HepG2 (cell line): Measurements from ENCODE around the gene TYROBP. TPM values are rescaled to one million over a fixed set of nuclear protein-coding genes. Genes with fewer than 3 reads are reported as not detected.

Source experiments
- ARNT2 ChIP-seq: sonication (generic); formaldehyde crosslinking; IDR thresholded peaks from 2 replicates; pipeline ENCODE4 v1.8.0; 2022; ENCODE audit warnings: mild to moderate bottlenecking, low read depth, missing genetic modification reagents, moderate library complexity
- GRHL1 ChIP-seq: sonication (generic); formaldehyde crosslinking; conservative IDR thresholded peaks from 2 replicates; pipeline ENCODE4 v1.8.0; 2022; ENCODE audit warnings: missing genetic modification reagents
- KDM2A ChIP-seq: sonication (generic); formaldehyde crosslinking; IDR thresholded peaks from 2 replicates; pipeline ENCODE4 v1.4.0; 2020; ENCODE audit warnings: low read depth, missing genetic modification reagents, borderline replicate concordance
- MED1 ChIP-seq: sonication (generic); formaldehyde crosslinking; IDR thresholded peaks from 2 replicates; pipeline ENCODE4 v1.4.0; 2020; ENCODE audit warnings: missing genetic modification reagents
- NR0B2 ChIP-seq: sonication (generic); formaldehyde crosslinking; IDR thresholded peaks from 2 replicates; pipeline ENCODE4 v1.4.0; 2020; ENCODE audit warnings: mild to moderate bottlenecking, missing genetic modification reagents
- PPARG ChIP-seq: conservative IDR thresholded peaks from 2 replicates; pipeline ENCODE4 v1.6.1; 2016; ENCODE audit warnings: missing biosample characterization, missing genetic modification reagents
- TCF7 ChIP-seq: sonication (generic); IDR thresholded peaks from 2 replicates; pipeline ENCODE4 v1.6.1; 2016; ENCODE audit warnings: antibody characterized with exemption, low read depth
- ZBTB14 ChIP-seq: sonication (generic); formaldehyde crosslinking; IDR thresholded peaks from 2 replicates; pipeline ENCODE4 v1.4.0; 2020; ENCODE audit warnings: missing genetic modification reagents
- ZBTB20 ChIP-seq: sonication (generic); formaldehyde crosslinking; IDR thresholded peaks from 2 replicates; pipeline ENCODE4 v1.8.1; 2023; ENCODE audit warnings: missing genetic modification reagents, low read depth, mild to moderate bottlenecking, borderline replicate concordance
- ZFYVE20 ChIP-seq: sonication (generic); formaldehyde crosslinking; IDR thresholded peaks from 2 replicates; pipeline ENCODE4 v1.8.0; 2023; ENCODE audit warnings: low read depth, mild to moderate bottlenecking, moderate library complexity, missing genetic modification reagents, borderline replicate concordance
- ZNF577 ChIP-seq: sonication (generic); formaldehyde crosslinking; IDR thresholded peaks from 2 replicates; pipeline ENCODE4 v1.4.0; 2020; ENCODE audit warnings: mild to moderate bottlenecking, low read depth, missing genetic modification reagents, borderline replicate concordance
- ZNF652 ChIP-seq: IDR thresholded peaks from 2 replicates; pipeline ENCODE4 v1.6.1; 2016; ENCODE audit warnings: low read depth, borderline replicate concordance
- ZNF775 ChIP-seq: sonication (generic); formaldehyde crosslinking; IDR thresholded peaks from 2 replicates; pipeline ENCODE4 v1.4.0; 2020; ENCODE audit warnings: missing genetic modification reagents, mild to moderate bottlenecking, moderate library complexity, borderline replicate concordance
- ZSCAN30 ChIP-seq: sonication (generic); formaldehyde crosslinking; IDR thresholded peaks from 2 replicates; pipeline ENCODE4 v1.5.0; 2020; ENCODE audit warnings: mild to moderate bottlenecking, missing genetic modification reagents
- polyA plus RNA-seq, 8 experiments: library from polyadenylated mRNA; depleted of rRNA in 3 of 8; stranded (reverse) in 7 of 8; unstranded in 1 of 8; fragments of >200 nt; fragmentation: Illumina TruSeq in 4 of 8; extraction: Trizol in 4 of 8; gene quantifications; 2 replicates each; pipeline versions ENCODE4 v1.2.1 to v1.2.3, GENCODE V29; 2011 to 2016; ENCODE audit warnings: low read depth in 4 of 8, missing spikeins in 1 of 8, mixed read lengths in 1 of 8; ENCODE audit not compliant: insufficient read depth in 1 of 8
- total RNA-seq, 5 experiments: library from RNA; depleted of rRNA; stranded (reverse); fragments of >200 nt; fragmentation: Illumina TruSeq; extraction: Trizol; gene quantifications; 2 replicates each; pipeline ENCODE4 v1.2.3, GENCODE V29; 2016; ENCODE audit warnings: low read depth in 1 of 5
- TF ChIP-seq, protein P1 (sequence below): sonication (generic); formaldehyde crosslinking; IDR thresholded peaks from 2 replicates; pipeline ENCODE4 v1.4.0; 2020; ENCODE audit warnings: mild to moderate bottlenecking, missing genetic modification reagents
- TF ChIP-seq, protein P2 (sequence below): IDR thresholded peaks from 2 replicates; pipeline ENCODE4 v1.6.1; 2016; ENCODE audit warnings: low read depth
- TF ChIP-seq, protein P3 (sequence below): IDR thresholded peaks from 2 replicates; pipeline ENCODE4 v1.6.1; 2016; ENCODE audit warnings: low read depth, control low read depth
- TF ChIP-seq, protein P4 (sequence below): IDR thresholded peaks from 2 replicates; pipeline ENCODE4 v1.6.1; 2012; ENCODE audit warnings: low read length, improper control_type of control experiment

Gene TYROBP
- total and polyA plus RNA-seq, 2 of the 13 experiments (the other 11 are each of a cell fraction or from before 2014, with no cell fraction given) = not detected

- no peak for TF ChIP-seq ZBTB14 (CRISPR knock-in tag)
- TF ChIP-seq GRHL1 (CRISPR knock-in tag) = no peak
- TF ChIP-seq, protein P1, sequence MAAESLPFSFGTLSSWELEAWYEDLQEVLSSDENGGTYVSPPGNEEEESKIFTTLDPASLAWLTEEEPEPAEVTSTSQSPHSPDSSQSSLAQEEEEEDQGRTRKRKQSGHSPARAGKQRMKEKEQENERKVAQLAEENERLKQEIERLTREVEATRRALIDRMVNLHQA = no peak
- 0 out of 2 replicates have a peak, but pooled peaks have one; percentile 60 for TF ChIP-seq ZNF775 (CRISPR knock-in tag)
- peak; percentile 93 for TF ChIP-seq ARNT2
- peak; percentile 93; the same call in 1 of the 2 replicates for TF ChIP-seq ZBTB20 (CRISPR knock-in tag)
- TF ChIP-seq NR0B2 (CRISPR knock-in tag) = peak; percentile 91
- peak; percentile 75; the same call in 1 of the 2 replicates for TF ChIP-seq MED1 (CRISPR knock-in tag)
- TF ChIP-seq ZNF577 (CRISPR knock-in tag) = no peak
- TF ChIP-seq, protein P2, sequence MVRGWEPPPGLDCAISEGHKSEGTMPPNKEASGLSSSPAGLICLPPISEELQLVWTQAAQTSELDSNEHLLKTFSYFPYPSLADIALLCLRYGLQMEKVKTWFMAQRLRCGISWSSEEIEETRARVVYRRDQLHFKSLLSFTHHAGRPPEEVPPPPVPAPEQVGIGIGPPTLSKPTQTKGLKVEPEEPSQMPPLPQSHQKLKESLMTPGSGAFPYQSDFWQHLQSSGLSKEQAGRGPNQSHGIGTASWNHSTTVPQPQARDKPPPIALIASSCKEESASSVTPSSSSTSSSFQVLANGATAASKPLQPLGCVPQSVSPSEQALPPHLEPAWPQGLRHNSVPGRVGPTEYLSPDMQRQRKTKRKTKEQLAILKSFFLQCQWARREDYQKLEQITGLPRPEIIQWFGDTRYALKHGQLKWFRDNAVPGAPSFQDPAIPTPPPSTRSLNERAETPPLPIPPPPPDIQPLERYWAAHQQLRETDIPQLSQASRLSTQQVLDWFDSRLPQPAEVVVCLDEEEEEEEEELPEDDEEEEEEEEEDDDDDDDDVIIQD = peak; percentile 44; the same call in 1 of the 2 replicates
- TF ChIP-seq ZNF652 (CRISPR knock-in tag) = 0 out of 2 replicates have a peak, but pooled peaks have one; percentile 24
- TF ChIP-seq KDM2A (CRISPR knock-in tag) = peak; percentile 87
- peak; percentile 86 for TF ChIP-seq ZFYVE20
- TF ChIP-seq ZSCAN30 = peak; percentile 42; the same call in 1 of the 2 replicates
- TF ChIP-seq, protein P3, sequence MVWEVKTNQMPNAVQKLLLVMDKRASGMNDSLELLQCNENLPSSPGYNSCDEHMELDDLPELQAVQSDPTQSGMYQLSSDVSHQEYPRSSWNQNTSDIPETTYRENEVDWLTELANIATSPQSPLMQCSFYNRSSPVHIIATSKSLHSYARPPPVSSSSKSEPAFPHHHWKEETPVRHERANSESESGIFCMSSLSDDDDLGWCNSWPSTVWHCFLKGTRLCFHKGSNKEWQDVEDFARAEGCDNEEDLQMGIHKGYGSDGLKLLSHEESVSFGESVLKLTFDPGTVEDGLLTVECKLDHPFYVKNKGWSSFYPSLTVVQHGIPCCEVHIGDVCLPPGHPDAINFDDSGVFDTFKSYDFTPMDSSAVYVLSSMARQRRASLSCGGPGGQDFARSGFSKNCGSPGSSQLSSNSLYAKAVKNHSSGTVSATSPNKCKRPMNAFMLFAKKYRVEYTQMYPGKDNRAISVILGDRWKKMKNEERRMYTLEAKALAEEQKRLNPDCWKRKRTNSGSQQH (CRISPR knock-in tag) = peak; percentile 96
- peak; percentile 85 for TF ChIP-seq PPARG (CRISPR knock-in tag)
- TF ChIP-seq TCF7 = no peak
- TF ChIP-seq, protein P4, sequence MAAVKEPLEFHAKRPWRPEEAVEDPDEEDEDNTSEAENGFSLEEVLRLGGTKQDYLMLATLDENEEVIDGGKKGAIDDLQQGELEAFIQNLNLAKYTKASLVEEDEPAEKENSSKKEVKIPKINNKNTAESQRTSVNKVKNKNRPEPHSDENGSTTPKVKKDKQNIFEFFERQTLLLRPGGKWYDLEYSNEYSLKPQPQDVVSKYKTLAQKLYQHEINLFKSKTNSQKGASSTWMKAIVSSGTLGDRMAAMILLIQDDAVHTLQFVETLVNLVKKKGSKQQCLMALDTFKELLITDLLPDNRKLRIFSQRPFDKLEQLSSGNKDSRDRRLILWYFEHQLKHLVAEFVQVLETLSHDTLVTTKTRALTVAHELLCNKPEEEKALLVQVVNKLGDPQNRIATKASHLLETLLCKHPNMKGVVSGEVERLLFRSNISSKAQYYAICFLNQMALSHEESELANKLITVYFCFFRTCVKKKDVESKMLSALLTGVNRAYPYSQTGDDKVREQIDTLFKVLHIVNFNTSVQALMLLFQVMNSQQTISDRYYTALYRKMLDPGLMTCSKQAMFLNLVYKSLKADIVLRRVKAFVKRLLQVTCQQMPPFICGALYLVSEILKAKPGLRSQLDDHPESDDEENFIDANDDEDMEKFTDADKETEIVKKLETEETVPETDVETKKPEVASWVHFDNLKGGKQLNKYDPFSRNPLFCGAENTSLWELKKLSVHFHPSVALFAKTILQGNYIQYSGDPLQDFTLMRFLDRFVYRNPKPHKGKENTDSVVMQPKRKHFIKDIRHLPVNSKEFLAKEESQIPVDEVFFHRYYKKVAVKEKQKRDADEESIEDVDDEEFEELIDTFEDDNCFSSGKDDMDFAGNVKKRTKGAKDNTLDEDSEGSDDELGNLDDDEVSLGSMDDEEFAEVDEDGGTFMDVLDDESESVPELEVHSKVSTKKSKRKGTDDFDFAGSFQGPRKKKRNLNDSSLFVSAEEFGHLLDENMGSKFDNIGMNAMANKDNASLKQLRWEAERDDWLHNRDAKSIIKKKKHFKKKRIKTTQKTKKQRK = no peak
Measured at GRCh38 chr19:35879770-35880317, 28.3 kb downstream of the TYROBP start (continued).
